ENCODE results near the gene CD200. TPM values are rescaled to one million over a fixed set of nuclear protein-coding genes. Genes with fewer than 3 reads are reported as not detected.

Gene CD200
- total and polyA plus RNA-seq, 10 of the 15 experiments (the other 5 are each of a cell fraction or from before 2014, with no cell fraction given) = 21.2 to 84.3 (median 33.2) TPM

DNA sequence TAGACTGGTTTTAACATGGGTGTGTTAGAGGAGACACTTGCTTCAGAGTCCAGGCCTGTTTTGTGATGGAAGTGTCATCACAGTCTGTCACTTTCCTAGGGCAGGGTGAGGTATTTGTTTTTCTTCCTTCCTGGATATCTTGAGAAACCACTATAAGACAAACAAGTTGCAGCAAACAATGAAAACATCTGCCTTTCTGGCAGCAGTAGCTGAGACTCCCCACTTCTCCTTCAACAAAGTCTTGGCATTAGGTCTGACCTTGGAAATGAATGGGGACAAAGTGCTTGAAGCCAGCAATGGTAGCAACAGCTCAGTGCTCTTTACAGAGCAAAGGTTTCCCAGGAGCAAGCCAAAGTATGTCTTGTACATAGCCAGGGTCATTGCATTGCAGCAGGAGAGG lies 64.6 kb downstream of the CD200 start (continued):
- TF ChIP-seq SRF (IDR thresholded peaks at IDR 0.05; ENCODE audit: low read depth in 2 of 2, low read length in 2 of 2) = no peak
- TF ChIP-seq, protein P1, sequence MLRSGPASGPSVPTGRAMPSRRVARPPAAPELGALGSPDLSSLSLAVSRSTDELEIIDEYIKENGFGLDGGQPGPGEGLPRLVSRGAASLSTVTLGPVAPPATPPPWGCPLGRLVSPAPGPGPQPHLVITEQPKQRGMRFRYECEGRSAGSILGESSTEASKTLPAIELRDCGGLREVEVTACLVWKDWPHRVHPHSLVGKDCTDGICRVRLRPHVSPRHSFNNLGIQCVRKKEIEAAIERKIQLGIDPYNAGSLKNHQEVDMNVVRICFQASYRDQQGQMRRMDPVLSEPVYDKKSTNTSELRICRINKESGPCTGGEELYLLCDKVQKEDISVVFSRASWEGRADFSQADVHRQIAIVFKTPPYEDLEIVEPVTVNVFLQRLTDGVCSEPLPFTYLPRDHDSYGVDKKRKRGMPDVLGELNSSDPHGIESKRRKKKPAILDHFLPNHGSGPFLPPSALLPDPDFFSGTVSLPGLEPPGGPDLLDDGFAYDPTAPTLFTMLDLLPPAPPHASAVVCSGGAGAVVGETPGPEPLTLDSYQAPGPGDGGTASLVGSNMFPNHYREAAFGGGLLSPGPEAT (IDR thresholded peaks at IDR 0.05; ENCODE audit: low read depth) = no peak
- TF ChIP-seq, protein P2, sequence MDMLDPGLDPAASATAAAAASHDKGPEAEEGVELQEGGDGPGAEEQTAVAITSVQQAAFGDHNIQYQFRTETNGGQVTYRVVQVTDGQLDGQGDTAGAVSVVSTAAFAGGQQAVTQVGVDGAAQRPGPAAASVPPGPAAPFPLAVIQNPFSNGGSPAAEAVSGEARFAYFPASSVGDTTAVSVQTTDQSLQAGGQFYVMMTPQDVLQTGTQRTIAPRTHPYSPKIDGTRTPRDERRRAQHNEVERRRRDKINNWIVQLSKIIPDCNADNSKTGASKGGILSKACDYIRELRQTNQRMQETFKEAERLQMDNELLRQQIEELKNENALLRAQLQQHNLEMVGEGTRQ (IDR thresholded peaks at IDR 0.05; ENCODE audit: borderline replicate concordance, low read depth, low read length) = no peak
- TF ChIP-seq RAD21 (IDR thresholded peaks at IDR 0.05; ENCODE audit: insufficient read depth, low read depth, low read length) = no peak
- no peak for TF ChIP-seq RFX5 (IDR thresholded peaks at IDR 0.05; ENCODE audit: low read depth, low read length)
- no peak for TF ChIP-seq EED (IDR thresholded peaks at IDR 0.05; ENCODE audit: low read depth)
- no peak for TF ChIP-seq SMAD1 (IDR thresholded peaks at IDR 0.05; ENCODE audit: low read depth, partially characterized antibody)
- TF ChIP-seq IKZF1 (conservative IDR thresholded peaks at IDR 0.05) = no peak

DNA sequence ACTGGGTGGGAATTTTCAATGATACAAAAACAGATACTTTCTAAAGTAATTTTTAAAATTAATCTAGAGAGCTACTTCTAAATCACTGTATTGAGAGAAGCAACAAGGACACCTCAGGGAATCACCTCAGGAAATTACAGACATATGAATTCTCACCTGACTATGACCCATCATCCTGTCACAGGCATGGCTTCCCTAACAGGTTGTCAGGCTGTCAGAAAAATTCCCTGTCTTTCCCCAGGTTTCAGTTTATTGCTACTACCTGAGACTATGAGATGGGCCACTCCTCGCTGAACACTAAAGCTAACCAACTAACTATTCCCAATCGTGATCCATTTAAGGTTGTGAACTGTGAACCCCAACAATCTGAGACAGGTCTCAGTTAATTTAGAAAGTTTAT lies 66.1 kb downstream of the CD200 start:
- H3K36me3 ChIP-seq (ENCODE audit: control insufficient read depth in 2 of 2, insufficient read depth in 2 of 2, low read length in 1 of 2) = no peaks in the 10 kb centered on the region
- in situ Hi-C loops (cut with MboI) (no loop called here), intact Hi-C loops (cut with micrococcal nuclease; ENCODE audit: unreplicated experiment) (no loop called here)
- peaks cover 4% of the 10 kb centered on the region for H3K4me1 ChIP-seq (ENCODE audit: control insufficient read depth, insufficient read depth, low read length)
- ChIA-PET POLR2A (interaction anchor here (0.9 kb wide), 1 partner anchor 10 kb away, joined by 4 read pairs; no protein-coding TSS in a partner anchor), CTCF (interaction anchor here (0.7 to 1.0 kb wide), 2 partner anchors 11 to 67 kb away, joined by 3 read pairs; no protein-coding TSS in a partner anchor), RAD21 (ENCODE audit: unreplicated experiment) (no interaction called here), SMC1A (ENCODE audit: uncharacterized antibody, unreplicated experiment) (interaction anchor here (0.8 to 1.2 kb wide), 4 partner anchors 8 to 34 kb away, joined by 3 to 4 read pairs (median 4); no protein-coding TSS in a partner anchor)
- H4K20me1 ChIP-seq (ENCODE audit: control insufficient read depth, insufficient read depth) = no peaks in the 10 kb centered on the region
- FAIRE-seq = no peak
- H3K27me3 ChIP-seq (replicated peaks in 1 of 2; ENCODE audit: control insufficient read depth in 2 of 2, insufficient read depth in 2 of 2, low read length in 1 of 2) = no peaks in the 10 kb centered on the region
- TF ChIP-seq ZBED1 (IDR thresholded peaks at IDR 0.05; ENCODE audit: borderline replicate concordance) (no peak), BMI1 (IDR thresholded peaks at IDR 0.05; ENCODE audit: borderline replicate concordance) (no peak), SRF (IDR thresholded peaks at IDR 0.05; ENCODE audit: low read depth in 2 of 2, low read length in 2 of 2) (no peak), MEF2A (IDR thresholded peaks at IDR 0.05; ENCODE audit: insufficient read depth, low read depth, low read length) (no peak), STAT3 (IDR thresholded peaks at IDR 0.05; ENCODE audit: low read depth, low read length) (no peak), NR2C2 (IDR thresholded peaks at IDR 0.05; ENCODE audit: borderline replicate concordance, control insufficient read depth, insufficient read length, low read depth) (no peak), NR2C1 (IDR thresholded peaks at IDR 0.05) (no peak), NFXL1 (IDR thresholded peaks at IDR 0.05; ENCODE audit: borderline replicate concordance) (no peak)
- TF ChIP-seq, protein P1 (IDR thresholded peaks at IDR 0.05; ENCODE audit: low read depth) = no peak
- no TSS peak for BruUV-seq (replicated peaks)
- H3K27ac ChIP-seq (ENCODE audit: control insufficient read depth, insufficient read depth) = no peak overlapping the region
- DNase-seq (ENCODE audit: low read depth, low spot score) = no peak
- no peak overlapping the region for H3K9ac ChIP-seq (ENCODE audit: control insufficient read depth, insufficient read depth, low read length)
- no peak overlapping the region for H3K4me3 ChIP-seq
- WGBS (ENCODE audit: insufficient coverage, insufficient replicate concordance, low lambda C conversion rate, missing lambda C conversion rate) = 57% methylated on average over 2 of the region's 2 CpGs
- ATAC-seq = no peak
- H3K79me2 ChIP-seq (ENCODE audit: control insufficient read depth, insufficient read depth, low read length) = no peaks in the 10 kb centered on the region
- no peak overlapping the region for H3K4me2 ChIP-seq (ENCODE audit: control insufficient read depth, insufficient read depth)
- H2AFZ ChIP-seq (ENCODE audit: control insufficient read depth, low read depth, low read length) = 0 out of 2 replicates have a peak overlapping the region, but pooled peaks have one; percentile 15
- no peaks in the 10 kb centered on the region; the same call in 2 of the 3 replicates for H3K9me3 ChIP-seq (replicated peaks; ENCODE audit: control insufficient read depth, insufficient read depth, low read length)

Measured in GM12878 (cell line).